Astrocyte (in vitro differentiated cells and primary cell): ENCODE results near the gene PLCH1. TPM values are rescaled to one million over a fixed set of nuclear protein-coding genes. Genes with fewer than 3 reads are reported as not detected.

Source experiments
- DNase-seq: peaks from one replicate; pipeline ENCODE4 v3.0.0-alpha.2; 2010; ENCODE audit warnings: low read depth
- FAIRE-seq: peaks from 2 replicates; lab custom pipeline; 2011; peaks lifted over from hg19 to GRCh38; lab: Jason Lieb, UNC
- H2AFZ ChIP-seq: 2 replicates; pipeline ENCODE4 v1.6.0; 2012; ENCODE audit warnings: low read depth, low read length, inconsistent platforms
- H3K27ac ChIP-seq: 2 replicates; pipeline ENCODE4 v1.5.1; 2011; ENCODE audit warnings: low read depth, low read length, inconsistent platforms
- H3K27me3 ChIP-seq: 2 replicates; pipeline ENCODE4 v1.6.0; 2011; ENCODE audit warnings: low read length, inconsistent platforms; ENCODE audit not compliant: insufficient read depth
- H3K36me3 ChIP-seq: 2 replicates; pipeline ENCODE4 v1.5.1; 2011; ENCODE audit warnings: low read length, inconsistent platforms; ENCODE audit not compliant: insufficient read depth
- H3K4me1 ChIP-seq: 2 replicates; pipeline ENCODE4 v1.5.1; 2011; ENCODE audit warnings: low read length, inconsistent platforms; ENCODE audit not compliant: insufficient read depth
- H3K4me2 ChIP-seq: 2 replicates; pipeline ENCODE4 v1.6.0; 2012; ENCODE audit warnings: low read length, inconsistent platforms
- H3K4me3 ChIP-seq: 2 replicates; pipeline ENCODE4 v1.5.1; 2011; ENCODE audit warnings: low read depth, mild to moderate bottlenecking, low read length, inconsistent platforms; ENCODE audit not compliant: insufficient read depth
- H3K79me2 ChIP-seq: 2 replicates; pipeline ENCODE4 v1.6.0; 2012; ENCODE audit warnings: mild to moderate bottlenecking, low read length, inconsistent platforms; ENCODE audit not compliant: insufficient read depth
- H3K9ac ChIP-seq: 2 replicates; pipeline ENCODE4 v1.6.0; 2012; ENCODE audit warnings: mild to moderate bottlenecking, low read length, inconsistent platforms
- H3K9me3 ChIP-seq: 2 replicates; pipeline ENCODE4 v1.5.1; 2012; ENCODE audit warnings: low read depth, mild to moderate bottlenecking, low read length, inconsistent platforms; ENCODE audit not compliant: insufficient read depth
- H4K20me1 ChIP-seq: 2 replicates; pipeline ENCODE4 v1.6.0; 2012; ENCODE audit warnings: low read length, inconsistent platforms; ENCODE audit not compliant: insufficient read depth
- H3K27ac Mint-ChIP-seq: one replicate; pipeline ENCODE4 v1.8.0; 2021; ENCODE audit warnings: mild to moderate bottlenecking, mixed read lengths; ENCODE audit not compliant: unreplicated experiment
- H3K27me3 Mint-ChIP-seq: one replicate; pipeline ENCODE4 v1.8.0; 2021; ENCODE audit warnings: low read depth, mixed read lengths; ENCODE audit not compliant: unreplicated experiment
- H3K36me3 Mint-ChIP-seq: one replicate; pipeline ENCODE4 v1.8.0; 2021; ENCODE audit warnings: low read depth, mixed read lengths; ENCODE audit not compliant: unreplicated experiment
- H3K4me1 Mint-ChIP-seq: one replicate; pipeline ENCODE4 v1.8.0; 2021; ENCODE audit warnings: low read depth, mixed read lengths; ENCODE audit not compliant: unreplicated experiment
- H3K4me3 Mint-ChIP-seq: one replicate; pipeline ENCODE4 v1.8.0; 2021; ENCODE audit warnings: mild to moderate bottlenecking, moderate library complexity, mixed read lengths; ENCODE audit not compliant: unreplicated experiment
- H3K9me3 Mint-ChIP-seq: one replicate; pipeline ENCODE4 v1.8.0; 2021; ENCODE audit warnings: mild to moderate bottlenecking, mixed read lengths; ENCODE audit not compliant: unreplicated experiment
- EZH2 ChIP-seq: IDR thresholded peaks from 2 replicates; pipeline ENCODE4 v1.6.1; 2012; ENCODE audit warnings: mild to moderate bottlenecking, low read length, inconsistent platforms; ENCODE audit not compliant: insufficient read depth
- total RNA-seq: library from RNA; stranded (reverse); gene quantifications from 2 replicates; pipeline ENCODE4 v1.2.1, GENCODE V29; 2021
- TF ChIP-seq, protein P1 (sequence below): IDR thresholded peaks from 2 replicates; pipeline ENCODE4 v1.5.1; 2011; ENCODE audit warnings: low read depth, mild to moderate bottlenecking, inconsistent platforms, low read length, moderate library complexity; ENCODE audit not compliant: insufficient read depth

Gene PLCH1
- total RNA-seq, 1 donor from 2014 or later = 1.2 TPM

DNA sequence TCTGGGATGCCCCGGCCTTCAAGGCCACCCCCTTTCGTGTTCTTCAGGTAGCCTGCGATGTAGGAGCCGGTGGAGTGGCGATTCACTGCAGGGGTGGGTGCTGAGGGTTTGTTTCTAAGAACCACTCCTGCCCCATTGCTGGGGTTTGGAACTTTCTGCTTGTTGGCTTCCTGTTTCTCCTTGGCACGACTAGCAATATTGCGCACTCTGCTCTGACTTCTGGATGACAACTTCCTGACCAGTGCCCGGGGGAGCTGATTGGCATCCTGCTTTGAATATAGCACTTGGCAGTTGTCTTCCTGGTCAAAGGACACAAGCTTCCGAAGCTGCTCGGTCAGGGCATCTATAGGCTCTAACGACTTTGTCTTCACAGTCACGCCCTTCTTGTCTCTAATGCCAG lies 263.8 kb downstream of the PLCH1 start:
- Histone ChIP-seq H3K9me3 (no peaks in the 10 kb centered on the region), H3K4me1 (no peaks in the 10 kb centered on the region), H3K4me2 (no peak overlapping the region), H3K9ac (no peak overlapping the region), H3K27ac (no peak overlapping the region), H3K79me2 (no peaks in the 10 kb centered on the region), H3K4me3 (no peak overlapping the region), H3K27me3 (no peaks in the 10 kb centered on the region), H3K36me3 (no peaks in the 10 kb centered on the region), H2AFZ (no peak overlapping the region), H4K20me1 (no peaks in the 10 kb centered on the region)
- H3K4me3 Mint-ChIP-seq = no peak overlapping the region
- peaks cover 3% of the 10 kb centered on the region for H3K9me3 Mint-ChIP-seq
- no peaks in the 10 kb centered on the region for H3K4me1 Mint-ChIP-seq
- H3K36me3 Mint-ChIP-seq = no peaks in the 10 kb centered on the region
- TF ChIP-seq, protein P1, sequence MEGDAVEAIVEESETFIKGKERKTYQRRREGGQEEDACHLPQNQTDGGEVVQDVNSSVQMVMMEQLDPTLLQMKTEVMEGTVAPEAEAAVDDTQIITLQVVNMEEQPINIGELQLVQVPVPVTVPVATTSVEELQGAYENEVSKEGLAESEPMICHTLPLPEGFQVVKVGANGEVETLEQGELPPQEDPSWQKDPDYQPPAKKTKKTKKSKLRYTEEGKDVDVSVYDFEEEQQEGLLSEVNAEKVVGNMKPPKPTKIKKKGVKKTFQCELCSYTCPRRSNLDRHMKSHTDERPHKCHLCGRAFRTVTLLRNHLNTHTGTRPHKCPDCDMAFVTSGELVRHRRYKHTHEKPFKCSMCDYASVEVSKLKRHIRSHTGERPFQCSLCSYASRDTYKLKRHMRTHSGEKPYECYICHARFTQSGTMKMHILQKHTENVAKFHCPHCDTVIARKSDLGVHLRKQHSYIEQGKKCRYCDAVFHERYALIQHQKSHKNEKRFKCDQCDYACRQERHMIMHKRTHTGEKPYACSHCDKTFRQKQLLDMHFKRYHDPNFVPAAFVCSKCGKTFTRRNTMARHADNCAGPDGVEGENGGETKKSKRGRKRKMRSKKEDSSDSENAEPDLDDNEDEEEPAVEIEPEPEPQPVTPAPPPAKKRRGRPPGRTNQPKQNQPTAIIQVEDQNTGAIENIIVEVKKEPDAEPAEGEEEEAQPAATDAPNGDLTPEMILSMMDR = no peak
- TF ChIP-seq EZH2 = no peak
- no peaks in the 10 kb centered on the region for H3K27me3 Mint-ChIP-seq
- FAIRE-seq (no peak), DNase-seq (no peak)
- H3K27ac Mint-ChIP-seq = no peak overlapping the region

DNA sequence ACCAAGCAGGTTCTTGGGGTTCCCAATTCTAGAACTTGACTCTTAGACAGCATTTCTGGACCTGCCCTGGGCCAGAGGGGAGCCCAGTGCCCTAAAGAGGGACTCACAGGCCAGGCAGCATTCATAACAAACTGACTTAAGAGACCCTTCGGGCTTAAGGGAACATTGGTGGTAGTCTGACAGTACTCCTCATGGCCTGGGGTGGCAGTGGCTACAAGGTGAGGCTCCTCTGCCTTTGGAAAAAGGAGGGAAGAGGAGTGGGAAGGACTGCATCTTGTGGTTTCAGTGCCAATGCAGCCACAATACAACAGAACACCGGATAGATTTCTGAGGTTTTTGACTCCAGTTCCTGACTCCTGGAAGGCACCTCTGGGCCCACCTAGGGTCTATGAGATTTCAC lies 279.2 kb downstream of the PLCH1 start:
- TF ChIP-seq EZH2 = no peak
- TF ChIP-seq, protein P1 = no peak
- Histone ChIP-seq H3K4me2 (no peak overlapping the region), H3K4me1 (no peaks in the 10 kb centered on the region), H4K20me1 (no peaks in the 10 kb centered on the region), H3K27me3 (no peaks in the 10 kb centered on the region), H3K79me2 (no peaks in the 10 kb centered on the region), H3K9me3 (no peaks in the 10 kb centered on the region), H3K9ac (no peak overlapping the region), H3K36me3 (no peaks in the 10 kb centered on the region), H3K4me3 (no peak overlapping the region), H3K27ac (no peak overlapping the region), H2AFZ (no peak overlapping the region)
- no peak overlapping the region for H3K27ac Mint-ChIP-seq
- peaks cover 2% of the 10 kb centered on the region for H3K9me3 Mint-ChIP-seq
- DNase-seq (no peak), FAIRE-seq (no peak)
- H3K4me1 Mint-ChIP-seq = no peaks in the 10 kb centered on the region
- no peaks in the 10 kb centered on the region for H3K27me3 Mint-ChIP-seq
- H3K36me3 Mint-ChIP-seq = no peaks in the 10 kb centered on the region
- no peak overlapping the region for H3K4me3 Mint-ChIP-seq

DNA sequence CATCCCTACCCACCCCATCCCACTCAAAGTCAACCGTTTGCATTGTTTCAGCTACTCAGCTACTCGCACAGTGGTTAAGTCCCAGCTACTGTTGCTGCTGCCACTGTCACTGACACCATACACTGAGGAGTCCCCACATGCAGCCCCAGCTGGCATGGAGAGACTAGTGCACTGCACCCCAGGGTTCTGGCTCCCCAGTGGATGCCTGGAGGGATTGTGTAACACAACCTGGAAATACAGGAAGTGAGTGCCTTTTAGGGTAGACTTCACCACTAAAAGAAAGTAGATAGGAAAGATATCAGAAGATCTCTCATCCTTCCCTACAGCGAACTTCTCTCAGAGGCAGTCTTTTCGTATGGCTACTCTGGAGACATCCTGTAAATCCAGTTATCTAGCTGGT lies 282.2 kb downstream of the PLCH1 start:
- H3K9me3 ChIP-seq = no peaks in the 10 kb centered on the region
- no peaks in the 10 kb centered on the region for H3K36me3 Mint-ChIP-seq
- H3K36me3 ChIP-seq = no peaks in the 10 kb centered on the region
- H4K20me1 ChIP-seq = no peaks in the 10 kb centered on the region
- no peak overlapping the region for H3K27ac ChIP-seq
- no peak overlapping the region for H3K4me3 Mint-ChIP-seq
- FAIRE-seq = no peak
- no peaks in the 10 kb centered on the region for H3K4me1 Mint-ChIP-seq
- H3K27me3 Mint-ChIP-seq = no peaks in the 10 kb centered on the region
- no peak overlapping the region for H3K27ac Mint-ChIP-seq
- no peak overlapping the region for H3K4me2 ChIP-seq
- H2AFZ ChIP-seq = no peak overlapping the region
- no peaks in the 10 kb centered on the region for H3K4me1 ChIP-seq
- no peaks in the 10 kb centered on the region for H3K79me2 ChIP-seq
- TF ChIP-seq, protein P1 = no peak
- no peak for TF ChIP-seq EZH2
- no peak overlapping the region for H3K9ac ChIP-seq
- no peak overlapping the region for H3K4me3 ChIP-seq
- DNase-seq = no peak
- no peaks in the 10 kb centered on the region for H3K27me3 ChIP-seq
- H3K9me3 Mint-ChIP-seq = peaks cover 2% of the 10 kb centered on the region
